ENCODE results near the gene ZNF556. TPM values are rescaled to one million over a fixed set of nuclear protein-coding genes. Genes with fewer than 3 reads are reported as not detected.

Gene ZNF556
- polyA plus RNA-seq, 2 of the 4 experiments (the other 2 are of a cell fraction): not detected

DNA sequence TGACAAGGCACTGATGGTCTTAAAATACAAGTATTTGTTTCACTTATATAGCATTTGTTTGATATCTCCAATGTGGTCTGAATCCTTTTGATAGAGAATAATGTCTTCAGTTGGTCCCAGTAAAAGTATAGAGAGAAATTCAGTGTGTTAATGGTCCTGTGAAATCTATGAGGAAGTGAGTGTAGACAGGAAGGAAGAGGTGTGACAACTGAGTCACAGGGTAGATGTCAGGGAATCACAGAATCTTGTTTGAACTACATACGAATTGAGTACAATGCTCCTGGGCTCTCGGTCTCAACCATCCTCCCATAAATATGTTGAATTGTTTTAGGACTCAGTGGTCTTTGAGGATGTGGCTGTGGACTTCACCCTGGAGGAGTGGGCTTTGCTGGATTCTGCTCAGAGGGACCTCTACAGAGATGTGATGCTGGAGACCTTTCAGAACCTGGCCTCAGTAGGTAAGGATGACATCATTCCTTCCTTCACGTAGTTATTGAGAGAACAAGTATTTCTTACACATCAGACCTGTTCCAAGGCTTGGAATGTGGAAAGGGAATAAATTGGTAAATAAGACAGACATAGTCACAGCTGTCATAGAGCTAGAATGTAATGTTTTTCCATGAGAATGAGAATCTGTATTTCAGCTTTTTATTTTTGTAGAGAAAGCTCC is 16.7 kb upstream of the ZNF556 start (continued):
- TF ChIP-seq KDM5A (IDR thresholded peaks at IDR 0.05) (no peak), CEBPB (IDR thresholded peaks at IDR 0.05) (no peak), ZFP36 (IDR thresholded peaks at IDR 0.05; ENCODE audit: borderline replicate concordance, partially characterized antibody) (no peak), MYC (IDR thresholded peaks at IDR 0.05; ENCODE audit: borderline replicate concordance, low read length) (no peak), RARB (CRISPR knock-in tag; IDR thresholded peaks at IDR 0.05) (no peak)

GRCh38 chr19:2852598-2852997 is 14.5 kb upstream of the ZNF556 start:
- no peak for ATAC-seq
- POLR2A ChIA-PET: no interaction called here
- TF ChIP-seq CBX8 (IDR thresholded peaks at IDR 0.05) (no peak), MAFK (IDR thresholded peaks at IDR 0.05; ENCODE audit: partially characterized antibody) (no peak), ZFP36 (IDR thresholded peaks at IDR 0.05; ENCODE audit: borderline replicate concordance, partially characterized antibody) (no peak), NPAS2 (CRISPR knock-in tag; IDR thresholded peaks at IDR 0.05; ENCODE audit: borderline replicate concordance) (no peak), FOSB (CRISPR knock-in tag; IDR thresholded peaks at IDR 0.05) (no peak), NR3C1 (IDR thresholded peaks at IDR 0.05) (no peak), FOXS1 (CRISPR knock-in tag; IDR thresholded peaks at IDR 0.05) (no peak), EHF (CRISPR knock-in tag; IDR thresholded peaks at IDR 0.05) (no peak), POLR2A (IDR thresholded peaks at IDR 0.05; ENCODE audit: low read length) (no peak), PHF8 (IDR thresholded peaks at IDR 0.05; ENCODE audit: borderline replicate concordance, low read depth) (no peak), ZSCAN20 (CRISPR knock-in tag; IDR thresholded peaks at IDR 0.05) (no peak), POLR2AphosphoS2 (conservative IDR thresholded peaks at IDR 0.05; ENCODE audit: low read length) (no peak), EP300 (IDR thresholded peaks at IDR 0.05) (no peak), RNF2 (IDR thresholded peaks at IDR 0.05; ENCODE audit: borderline replicate concordance, low read depth) (no peak), EHMT2 (IDR thresholded peaks at IDR 0.05; ENCODE audit: low read depth) (no peak), MAX (IDR thresholded peaks at IDR 0.05) (no peak), TFCP2L1 (CRISPR knock-in tag; IDR thresholded peaks at IDR 0.05) (no peak), RCOR1 (IDR thresholded peaks at IDR 0.05; ENCODE audit: low read depth, low read length) (no peak), CTCF (IDR thresholded peaks at IDR 0.05) (no peak)
- TF ChIP-seq, protein P1, sequence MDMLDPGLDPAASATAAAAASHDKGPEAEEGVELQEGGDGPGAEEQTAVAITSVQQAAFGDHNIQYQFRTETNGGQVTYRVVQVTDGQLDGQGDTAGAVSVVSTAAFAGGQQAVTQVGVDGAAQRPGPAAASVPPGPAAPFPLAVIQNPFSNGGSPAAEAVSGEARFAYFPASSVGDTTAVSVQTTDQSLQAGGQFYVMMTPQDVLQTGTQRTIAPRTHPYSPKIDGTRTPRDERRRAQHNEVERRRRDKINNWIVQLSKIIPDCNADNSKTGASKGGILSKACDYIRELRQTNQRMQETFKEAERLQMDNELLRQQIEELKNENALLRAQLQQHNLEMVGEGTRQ (IDR thresholded peaks at IDR 0.05): no peak
- peaks cover 74% of the 10 kb centered on the region for H3K9me3 ChIP-seq
- DNase-seq (ENCODE audit: low read depth in 1 of 2, low spot score in 1 of 2): no peak
- FAIRE-seq: no peak
- H3K4me2 ChIP-seq: no peak overlapping the region
- CTCF ChIA-PET: no interaction called here
- 91% methylated on average over 10 of the region's 10 CpGs for WGBS (ENCODE audit: missing lambda C conversion rate)
- H3K4me3 ChIP-seq: no peak overlapping the region
- H3K27ac ChIP-seq: no peak overlapping the region
- H3K4me1 ChIP-seq: no peaks in the 10 kb centered on the region

DNA sequence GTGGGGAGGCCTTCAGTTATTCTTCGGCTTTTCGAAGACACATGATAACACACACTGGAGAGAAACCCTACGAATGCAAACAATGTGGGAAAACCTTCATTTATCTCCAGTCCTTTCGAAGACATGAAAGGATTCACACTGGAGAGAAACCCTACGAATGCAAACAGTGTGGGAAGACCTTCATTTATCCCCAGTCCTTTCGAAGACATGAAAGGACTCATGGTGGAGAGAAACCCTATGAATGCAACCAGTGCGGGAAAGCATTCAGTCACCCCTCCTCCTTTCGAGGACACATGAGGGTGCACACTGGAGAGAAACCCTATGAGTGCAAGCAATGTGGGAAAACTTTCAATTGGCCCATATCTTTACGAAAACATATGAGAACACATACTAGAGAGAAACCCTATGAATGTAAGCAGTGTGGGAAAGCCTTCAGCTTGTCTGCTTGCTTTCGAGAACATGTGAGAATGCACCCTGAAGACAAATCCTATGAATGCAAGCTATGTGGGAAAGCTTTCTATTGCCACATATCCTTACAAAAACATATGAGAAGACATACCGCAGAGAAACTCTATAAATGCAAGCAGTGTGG is 14.0 kb upstream of the ZNF556 start:
- no peak for DNase-seq (ENCODE audit: low read depth in 1 of 2, low spot score in 1 of 2)
- H3K4me2 ChIP-seq: no peak overlapping the region
- 93% methylated on average over 11 of the region's 11 CpGs for WGBS (ENCODE audit: missing lambda C conversion rate)
- no peak overlapping the region for H3K4me3 ChIP-seq
- ChIA-PET CTCF (no interaction called here), POLR2A (no interaction called here)
- H3K4me1 ChIP-seq: no peaks in the 10 kb centered on the region
- no peak for FAIRE-seq
- H3K27ac ChIP-seq: no peak overlapping the region
- peaks cover 75% of the 10 kb centered on the region for H3K9me3 ChIP-seq
- ATAC-seq: no peak
- TF ChIP-seq, protein P2, sequence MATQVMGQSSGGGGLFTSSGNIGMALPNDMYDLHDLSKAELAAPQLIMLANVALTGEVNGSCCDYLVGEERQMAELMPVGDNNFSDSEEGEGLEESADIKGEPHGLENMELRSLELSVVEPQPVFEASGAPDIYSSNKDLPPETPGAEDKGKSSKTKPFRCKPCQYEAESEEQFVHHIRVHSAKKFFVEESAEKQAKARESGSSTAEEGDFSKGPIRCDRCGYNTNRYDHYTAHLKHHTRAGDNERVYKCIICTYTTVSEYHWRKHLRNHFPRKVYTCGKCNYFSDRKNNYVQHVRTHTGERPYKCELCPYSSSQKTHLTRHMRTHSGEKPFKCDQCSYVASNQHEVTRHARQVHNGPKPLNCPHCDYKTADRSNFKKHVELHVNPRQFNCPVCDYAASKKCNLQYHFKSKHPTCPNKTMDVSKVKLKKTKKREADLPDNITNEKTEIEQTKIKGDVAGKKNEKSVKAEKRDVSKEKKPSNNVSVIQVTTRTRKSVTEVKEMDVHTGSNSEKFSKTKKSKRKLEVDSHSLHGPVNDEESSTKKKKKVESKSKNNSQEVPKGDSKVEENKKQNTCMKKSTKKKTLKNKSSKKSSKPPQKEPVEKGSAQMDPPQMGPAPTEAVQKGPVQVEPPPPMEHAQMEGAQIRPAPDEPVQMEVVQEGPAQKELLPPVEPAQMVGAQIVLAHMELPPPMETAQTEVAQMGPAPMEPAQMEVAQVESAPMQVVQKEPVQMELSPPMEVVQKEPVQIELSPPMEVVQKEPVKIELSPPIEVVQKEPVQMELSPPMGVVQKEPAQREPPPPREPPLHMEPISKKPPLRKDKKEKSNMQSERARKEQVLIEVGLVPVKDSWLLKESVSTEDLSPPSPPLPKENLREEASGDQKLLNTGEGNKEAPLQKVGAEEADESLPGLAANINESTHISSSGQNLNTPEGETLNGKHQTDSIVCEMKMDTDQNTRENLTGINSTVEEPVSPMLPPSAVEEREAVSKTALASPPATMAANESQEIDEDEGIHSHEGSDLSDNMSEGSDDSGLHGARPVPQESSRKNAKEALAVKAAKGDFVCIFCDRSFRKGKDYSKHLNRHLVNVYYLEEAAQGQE (IDR thresholded peaks at IDR 0.05): no peak
- TF ChIP-seq ESRRA (IDR thresholded peaks at IDR 0.05; ENCODE audit: borderline replicate concordance, low read length): no peak
- TF ChIP-seq GATA3 (IDR thresholded peaks at IDR 0.05; ENCODE audit: borderline replicate concordance): no peak
- TF ChIP-seq RARB (CRISPR knock-in tag; IDR thresholded peaks at IDR 0.05): no peak
- TF ChIP-seq, protein P1 (IDR thresholded peaks at IDR 0.05): no peak
- TF ChIP-seq, protein P3, sequence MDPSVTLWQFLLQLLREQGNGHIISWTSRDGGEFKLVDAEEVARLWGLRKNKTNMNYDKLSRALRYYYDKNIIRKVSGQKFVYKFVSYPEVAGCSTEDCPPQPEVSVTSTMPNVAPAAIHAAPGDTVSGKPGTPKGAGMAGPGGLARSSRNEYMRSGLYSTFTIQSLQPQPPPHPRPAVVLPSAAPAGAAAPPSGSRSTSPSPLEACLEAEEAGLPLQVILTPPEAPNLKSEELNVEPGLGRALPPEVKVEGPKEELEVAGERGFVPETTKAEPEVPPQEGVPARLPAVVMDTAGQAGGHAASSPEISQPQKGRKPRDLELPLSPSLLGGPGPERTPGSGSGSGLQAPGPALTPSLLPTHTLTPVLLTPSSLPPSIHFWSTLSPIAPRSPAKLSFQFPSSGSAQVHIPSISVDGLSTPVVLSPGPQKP (IDR thresholded peaks at IDR 0.05; ENCODE audit: low read depth, low read length): no peak

Measured in A549 (cell line).